Measurements from ENCODE around the gene ACTN4.

The ACTN4 gene

DNA sequence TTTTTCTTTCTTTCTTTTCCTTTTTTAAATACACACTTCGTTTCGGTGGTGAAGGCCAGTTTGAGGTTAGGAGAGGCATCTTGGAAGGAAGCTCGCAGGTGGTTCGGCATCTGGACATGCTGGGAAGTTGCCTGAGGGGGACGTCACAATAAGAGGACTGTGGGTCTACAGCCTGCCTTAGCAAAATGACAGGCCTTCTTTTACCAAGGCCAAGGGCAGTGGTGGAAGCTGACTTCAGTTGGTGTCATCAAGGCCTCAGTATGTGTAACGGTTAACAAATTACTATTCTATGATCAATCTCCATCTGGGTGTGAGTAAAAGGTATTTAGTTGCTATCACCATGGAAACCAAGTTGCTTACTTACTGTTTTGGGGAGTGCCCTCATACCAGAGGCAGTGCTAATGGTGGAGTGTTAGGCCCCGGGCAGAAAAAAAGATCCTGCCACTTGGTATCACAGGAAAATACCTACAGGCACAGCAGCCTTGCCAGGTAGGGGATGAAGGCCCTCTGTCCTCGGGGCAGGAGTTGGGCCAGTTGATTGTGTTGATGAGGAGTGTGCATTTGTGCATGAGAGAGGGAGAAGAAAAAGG is 10.3 kb downstream of the ACTN4 start:
- peak in 1 of 10 donors; percentile 29 for DNase-seq
- intact Hi-C loops (cut with DNase I): loop anchor here (5.0 kb wide), 1 partner anchor 40 kb away; no protein-coding TSS in a partner anchor

DNA sequence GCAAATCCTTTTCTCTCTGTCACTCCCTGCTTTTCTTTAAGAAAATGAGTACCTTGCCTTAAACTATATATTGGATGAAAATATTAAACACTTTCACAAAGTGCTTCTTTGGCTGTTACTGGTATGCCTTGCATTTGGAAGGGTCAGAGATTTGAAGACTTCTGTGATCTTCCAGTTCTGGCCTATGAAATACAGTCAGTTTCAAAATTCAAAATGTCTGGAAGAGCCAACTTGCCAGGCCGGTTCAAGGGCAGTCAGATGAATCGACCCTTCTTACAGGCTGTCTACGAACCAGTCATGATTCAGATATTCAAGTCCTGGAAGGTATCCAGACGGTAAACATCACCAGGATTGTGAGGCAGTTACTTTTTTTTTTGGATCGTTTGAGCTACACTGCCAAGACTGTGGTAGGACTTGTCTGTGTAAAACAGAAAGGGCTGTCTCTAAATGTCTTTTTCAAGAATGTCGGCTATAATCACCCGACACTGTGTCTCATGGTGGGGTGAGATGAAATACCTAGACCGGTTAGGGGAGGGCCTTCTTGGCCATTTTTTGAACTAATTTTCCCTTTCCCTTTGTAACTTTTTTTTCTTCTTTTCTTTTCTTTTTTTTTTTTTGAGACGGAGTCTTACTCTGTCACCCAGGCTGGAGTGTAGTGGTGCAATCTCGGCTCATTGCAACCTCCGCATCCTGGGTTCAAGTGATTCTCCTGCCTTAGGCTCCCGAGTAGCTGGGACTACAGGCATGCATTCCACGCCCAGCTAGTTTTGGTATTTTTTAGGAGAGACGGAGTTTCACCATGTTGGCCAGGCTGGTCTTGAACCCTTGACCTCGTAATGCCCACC is 11.2 kb downstream of the ACTN4 start:
- intact Hi-C loops (cut with DNase I): loop anchor here (5.0 kb wide), 1 partner anchor 39 kb away; no protein-coding TSS in a partner anchor
- peak in 2 of 10 donors; percentile 10 to 35 for DNase-seq

DNA sequence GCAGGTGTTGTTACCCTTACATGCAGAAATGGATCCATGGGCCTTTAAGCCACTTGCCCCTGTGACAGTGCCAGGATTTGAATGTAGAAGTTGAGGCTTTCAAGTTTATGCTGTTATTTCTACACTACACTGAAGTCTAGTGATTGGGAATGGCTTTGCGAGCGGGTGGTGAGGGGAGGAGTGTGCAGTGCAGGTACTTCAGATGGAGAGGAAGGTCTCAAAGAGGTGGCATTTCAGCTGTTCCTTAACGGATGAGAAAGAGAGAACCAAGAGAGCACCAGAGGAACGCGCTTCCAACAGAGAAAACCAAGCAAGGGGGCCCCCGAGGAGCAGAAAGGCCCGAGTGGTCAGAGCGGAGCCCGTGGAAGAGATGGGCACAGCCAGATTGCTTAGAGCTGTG is 13.3 kb downstream of the ACTN4 start:
- intact Hi-C loops (cut with DNase I): no loop called here

DNA sequence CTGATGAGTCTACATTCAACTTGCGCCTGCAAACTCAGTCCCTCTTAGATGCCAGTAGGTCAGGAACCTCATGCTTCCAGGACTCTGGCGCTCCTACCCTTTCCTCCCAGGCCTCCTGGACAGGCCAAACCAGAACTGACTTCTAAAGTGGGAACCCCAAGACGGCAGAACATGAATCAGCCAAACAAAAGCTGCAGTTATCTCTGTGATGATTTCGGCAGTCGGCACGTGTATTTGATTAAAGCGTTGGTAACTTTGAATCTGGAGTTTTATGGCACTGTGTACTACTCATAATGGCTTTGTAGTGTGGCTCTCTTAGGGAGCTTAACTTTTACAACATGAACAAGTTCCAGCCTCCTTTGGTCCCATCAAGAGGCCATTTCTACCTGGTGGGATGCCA is 13.7 kb downstream of the ACTN4 start:
- intact Hi-C loops (cut with DNase I): no loop called here
- no peak for DNase-seq

More for the DNA sequence above, 13.3 kb downstream of the ACTN4 start:
- peak in 2 of 10 donors; percentile 37 to 46 for DNase-seq

DNA sequence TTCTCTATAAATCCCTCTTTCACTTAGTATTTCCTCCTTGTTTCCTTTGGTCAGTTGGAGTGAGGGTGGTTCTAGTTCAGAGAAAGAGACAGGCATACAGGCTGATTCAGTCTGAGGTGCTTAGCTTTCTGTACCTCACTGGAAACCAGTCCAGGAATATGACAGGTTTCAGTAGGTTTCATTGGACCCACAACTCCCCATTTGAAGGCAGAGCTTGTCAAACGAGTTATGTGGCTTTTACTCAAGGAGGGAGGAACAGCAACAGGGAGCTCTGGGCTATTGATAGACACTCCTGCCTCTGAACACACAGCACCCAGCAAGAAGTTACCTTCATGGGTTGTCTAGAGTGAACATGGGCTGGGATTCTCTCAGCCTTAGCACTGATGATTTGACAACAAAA is 14.5 kb downstream of the ACTN4 start:
- DNase-seq: no peak
- intact Hi-C loops (cut with DNase I): no loop called here

DNA sequence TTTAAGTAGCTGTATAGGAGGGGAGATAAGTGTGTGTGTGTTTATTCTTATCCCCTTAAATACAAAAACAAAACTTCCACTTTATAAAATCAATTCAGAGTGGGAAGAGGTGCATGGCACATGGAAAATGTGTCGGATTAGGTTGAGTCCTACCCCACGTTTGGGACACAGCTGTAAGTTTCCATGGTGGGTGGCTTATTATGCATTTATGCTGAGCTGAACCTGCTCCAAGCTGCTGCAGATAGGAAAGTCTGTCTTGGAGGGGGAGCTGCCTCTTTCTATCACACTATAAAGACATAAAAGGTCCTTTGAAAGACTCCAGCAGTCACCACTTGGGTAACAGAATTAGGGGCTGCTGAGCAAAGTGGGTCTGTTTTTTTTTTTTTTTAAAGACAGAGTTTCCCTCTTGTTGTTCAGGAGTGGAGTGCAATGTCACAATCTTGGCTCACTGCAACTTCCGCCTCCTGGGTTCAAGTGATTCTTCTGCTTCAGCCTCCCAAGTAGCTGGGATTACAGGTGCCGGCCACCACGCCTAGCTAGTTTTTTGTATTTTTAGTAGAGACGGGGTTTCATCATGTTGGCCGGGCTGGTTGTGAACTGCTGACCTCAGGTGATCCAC is 15.2 kb downstream of the ACTN4 start:
- intact Hi-C loops (cut with DNase I): no loop called here
- DNase-seq: peak in 1 of 10 donors; percentile 48

DNA sequence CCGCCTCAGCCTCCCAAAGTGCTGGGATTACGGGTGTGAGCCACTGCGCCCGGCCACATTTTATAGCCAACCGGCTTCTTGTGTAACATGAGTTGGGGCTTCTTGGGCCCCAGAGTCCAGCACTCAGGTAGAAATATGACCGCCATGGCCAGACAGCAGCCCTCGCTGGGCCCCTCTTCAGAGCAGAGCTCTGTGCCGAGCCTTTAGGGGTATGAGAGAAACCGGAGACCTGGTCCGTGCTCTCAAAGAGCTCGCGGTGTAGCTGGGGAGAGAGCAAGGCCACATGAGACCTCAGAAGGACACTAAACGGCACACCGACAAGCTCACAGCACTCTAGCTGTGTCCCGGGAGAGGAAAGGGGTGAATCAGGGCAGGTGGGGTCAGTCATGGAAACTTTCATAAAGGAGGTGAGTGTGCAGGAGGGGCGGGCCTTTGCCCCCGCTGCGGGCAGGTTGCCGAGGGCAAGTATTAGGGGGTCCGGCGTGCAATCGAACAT is 15.8 kb downstream of the ACTN4 start:
- peak in 3 of 10 donors; percentile 54 to 70 (median 54) for DNase-seq
- intact Hi-C loops (cut with DNase I): no loop called here

DNA sequence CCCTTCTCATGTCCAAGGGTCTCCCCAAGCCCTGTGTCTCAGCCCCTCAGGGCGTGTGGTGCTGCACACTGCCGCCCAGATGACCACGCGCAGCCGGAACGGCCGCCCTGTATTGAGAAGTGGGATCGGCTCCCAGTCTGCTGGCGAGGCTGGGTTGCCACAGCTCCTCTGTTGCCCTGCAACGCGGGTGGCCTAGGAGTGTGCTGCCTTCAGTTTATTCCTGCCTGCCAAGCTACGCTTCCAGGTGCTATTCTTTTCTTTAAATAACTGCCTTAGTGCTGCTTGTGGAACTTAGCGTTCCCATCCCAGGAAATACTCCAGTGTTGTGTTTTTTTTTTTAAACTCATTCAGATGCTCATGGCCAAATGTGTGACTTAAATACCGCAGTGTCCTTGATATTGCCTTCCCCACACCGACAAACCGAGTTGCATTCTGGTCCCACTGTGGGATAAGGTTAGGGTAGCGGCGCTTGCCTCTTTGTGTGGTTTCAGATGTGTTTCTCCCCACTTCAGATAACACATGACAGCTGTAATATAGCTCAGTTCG is 16.6 kb downstream of the ACTN4 start:
- peak; percentile 54 to 96 (median 72) for DNase-seq
- intact Hi-C loops (cut with DNase I): no loop called here

DNA sequence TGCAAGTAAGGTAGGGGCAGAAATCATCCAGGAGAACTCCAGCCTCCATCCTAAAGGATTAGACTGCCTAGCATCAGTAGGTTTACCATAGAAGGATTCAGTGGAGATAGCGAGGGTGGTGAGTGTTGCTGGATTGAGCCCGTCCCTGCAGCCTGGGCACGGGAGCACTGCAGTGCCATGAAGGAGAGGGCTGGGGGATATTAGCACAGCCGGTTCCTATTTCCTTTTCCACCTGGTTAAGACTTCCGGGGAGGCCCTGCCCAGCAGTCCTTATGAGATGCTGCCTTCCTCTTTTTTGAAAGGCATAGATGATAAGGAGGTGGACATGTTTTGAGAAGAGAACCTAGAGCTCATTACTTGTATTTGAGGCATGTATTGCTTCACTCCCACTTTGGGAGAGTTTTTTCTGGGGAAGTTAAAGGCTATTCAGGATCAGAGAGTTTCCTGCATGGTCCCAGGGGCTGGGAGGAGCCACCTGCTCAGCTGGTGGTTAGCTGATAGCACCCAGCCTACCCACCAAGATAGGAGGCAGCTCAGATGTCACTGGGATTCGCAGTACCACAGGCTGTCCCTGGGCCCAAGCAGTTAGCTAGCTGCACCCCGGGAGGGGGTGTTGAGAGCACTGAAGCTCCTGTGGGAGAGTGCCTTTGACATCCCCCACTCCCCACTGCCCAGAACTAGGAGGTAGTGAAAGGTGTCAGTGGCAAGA is 17.2 kb downstream of the ACTN4 start:
- DNase-seq: peak in 2 of 10 donors; percentile 39 to 60
- intact Hi-C loops (cut with DNase I): no loop called here

DNA sequence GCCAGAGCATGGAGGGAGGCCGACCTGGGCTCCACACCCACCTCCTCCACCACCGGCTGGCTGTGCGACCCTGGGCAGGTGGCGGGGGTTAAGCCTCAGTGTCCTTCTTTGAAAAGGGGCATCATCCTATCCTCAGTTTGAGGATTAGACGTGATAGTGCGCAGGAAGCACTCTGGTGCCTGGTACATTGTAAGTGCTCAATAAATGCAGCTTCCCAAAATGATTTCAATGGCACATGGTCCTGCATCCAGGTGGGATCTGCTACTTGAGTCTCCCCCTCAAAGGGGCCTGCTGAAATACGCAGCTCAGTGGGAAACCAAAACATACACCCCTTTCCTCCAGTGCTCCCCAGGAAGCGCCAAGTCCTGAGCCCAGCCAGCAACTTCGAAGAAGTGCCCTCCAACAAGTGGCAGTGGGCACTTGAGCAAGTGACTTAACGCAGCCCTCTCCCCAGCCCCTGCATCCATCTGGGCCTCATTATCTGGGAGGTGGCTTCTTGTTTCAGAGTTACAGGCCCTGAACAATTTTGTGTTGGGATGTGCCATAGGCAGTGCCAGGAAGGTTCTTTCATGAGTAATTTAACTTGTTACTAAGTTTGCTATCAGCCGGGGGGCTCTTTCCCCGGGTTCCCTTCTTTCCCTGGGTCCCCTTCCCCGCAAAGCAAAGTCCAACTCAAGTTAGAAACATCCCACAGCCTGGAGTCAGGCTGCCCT is 17.9 kb downstream of the ACTN4 start:
- peak in 2 of 10 donors; percentile 16 to 29 for DNase-seq
- intact Hi-C loops (cut with DNase I): no loop called here

DNA sequence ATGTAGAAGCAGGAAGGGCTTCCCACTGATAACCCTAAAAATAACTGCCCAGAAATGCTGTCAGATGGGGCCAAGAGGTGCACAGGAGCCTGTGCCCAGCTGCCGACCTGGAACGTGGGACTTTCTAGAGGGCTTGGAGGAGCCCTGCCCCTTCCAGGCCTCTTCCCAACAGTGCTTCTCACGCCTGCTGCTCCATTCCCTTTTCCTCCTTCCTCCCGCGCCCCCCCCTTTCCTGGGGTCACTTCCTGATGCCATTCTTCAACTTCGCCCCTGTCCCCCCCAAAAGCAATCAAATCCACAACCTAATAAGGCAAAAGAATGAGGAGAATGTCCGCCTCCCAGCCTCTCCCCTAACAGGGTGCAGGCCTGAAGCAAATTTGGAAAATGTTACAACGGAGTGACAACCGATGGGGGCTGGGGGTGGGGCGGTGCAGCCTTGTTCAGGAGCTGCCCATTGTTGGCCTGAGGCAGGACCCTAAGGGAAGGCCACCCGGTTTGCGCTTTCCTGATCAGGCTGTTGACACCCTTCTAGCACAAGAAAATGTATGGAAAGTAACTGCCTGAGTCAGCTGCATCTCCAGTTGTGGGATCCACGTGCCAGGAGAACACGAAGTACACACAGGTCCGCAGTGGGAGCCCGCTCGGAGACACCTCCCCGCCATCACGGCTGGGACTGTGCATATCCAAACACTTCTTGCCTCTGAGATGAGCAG is 18.7 kb downstream of the ACTN4 start:
- peak in 3 of 10 donors; percentile 43 to 78 (median 76) for DNase-seq

DNA sequence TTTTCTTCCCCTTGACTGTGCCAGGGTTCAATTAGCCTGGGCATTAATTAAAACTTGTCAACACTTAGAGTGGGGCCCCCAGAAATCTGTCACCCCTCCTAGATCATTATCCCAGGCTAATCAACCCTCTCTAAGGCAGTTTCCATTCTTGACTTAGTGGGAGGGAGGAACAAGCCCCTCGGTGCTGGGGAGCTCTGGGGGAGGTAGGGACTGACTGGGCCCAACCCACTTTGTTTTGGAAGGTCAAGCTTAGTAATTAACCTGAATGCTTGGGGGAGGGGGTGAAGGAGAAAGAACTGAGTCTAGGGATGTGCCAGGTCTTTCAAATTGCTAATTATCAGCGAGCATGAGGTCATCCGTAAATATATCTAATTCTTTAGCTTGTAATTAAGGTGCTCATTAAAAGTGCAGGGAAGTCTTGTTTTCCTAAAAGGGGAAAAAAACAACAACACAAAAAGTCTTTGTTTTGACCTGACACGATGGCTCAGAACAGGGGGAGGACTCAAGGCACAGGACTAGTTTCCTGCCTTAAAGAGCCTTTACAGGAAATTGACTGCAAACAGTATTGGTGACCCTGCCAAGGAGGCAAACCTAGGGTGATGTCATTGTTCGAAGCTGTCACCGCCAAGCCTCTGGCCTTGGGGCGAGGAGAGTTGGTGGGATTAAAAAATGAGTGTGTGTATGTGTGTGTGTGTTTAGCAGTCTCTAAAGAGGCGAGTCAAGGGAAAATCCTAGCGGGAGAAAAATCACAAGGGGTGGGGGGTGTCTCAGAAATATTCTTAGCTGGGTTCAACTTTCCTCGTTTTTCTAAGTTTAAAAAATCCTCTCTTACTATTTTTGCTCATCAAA is 19.4 kb downstream of the ACTN4 start:
- DNase-seq: peak in 2 of 10 donors; percentile 11 to 35
- intact Hi-C loops (cut with DNase I): no loop called here

More for the DNA sequence above, 18.7 kb downstream of the ACTN4 start:
- intact Hi-C loops (cut with DNase I): no loop called here

DNA sequence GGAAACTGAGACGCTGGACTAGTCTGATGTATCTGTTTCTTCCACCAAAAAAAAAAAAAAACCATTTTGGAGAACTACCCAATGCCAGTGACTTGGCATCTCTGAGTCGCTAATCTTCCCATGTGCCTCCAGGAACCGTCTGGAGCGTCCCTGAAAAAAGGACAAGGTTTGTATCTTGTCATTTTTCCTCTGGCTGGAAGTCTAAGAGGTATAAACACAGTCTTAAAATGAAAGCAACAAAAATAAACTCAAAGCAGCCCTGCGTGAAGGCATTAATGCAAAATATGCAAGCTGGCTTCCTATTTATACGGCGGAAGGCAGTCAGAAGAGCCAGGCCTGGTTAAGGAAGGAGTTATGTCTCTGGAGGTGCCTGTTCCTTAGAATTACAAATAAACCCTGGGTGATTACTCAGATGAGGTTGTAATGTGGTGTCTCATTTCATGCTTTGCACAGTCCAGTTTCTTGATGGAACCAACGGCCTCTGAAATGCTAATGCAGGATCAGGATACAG is 20.3 kb downstream of the ACTN4 start:
- intact Hi-C loops (cut with DNase I): no loop called here
- DNase-seq: peak in 2 of 10 donors; percentile 21 to 56

DNA sequence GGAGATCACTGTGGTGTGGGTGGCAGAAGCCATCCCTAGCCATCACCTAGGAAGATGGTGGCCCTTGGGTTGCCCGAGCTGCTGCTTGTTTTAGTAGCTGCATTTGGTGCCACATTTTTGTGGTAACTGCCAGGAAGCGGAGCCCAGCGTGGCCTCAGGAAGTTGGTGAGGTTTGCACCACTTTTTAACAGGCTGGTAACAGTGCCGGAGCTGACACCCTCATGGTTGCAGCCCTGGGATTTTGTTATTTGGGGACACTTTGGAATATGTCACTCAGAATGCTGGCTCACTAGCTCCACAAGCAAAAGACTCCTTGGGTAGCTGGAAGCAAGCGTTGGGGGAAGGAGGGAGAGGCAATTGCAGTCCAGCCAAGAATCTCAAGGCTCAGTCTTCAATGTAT is 22.1 kb downstream of the ACTN4 start:
- intact Hi-C loops (cut with DNase I): no loop called here
- DNase-seq: peak in 1 of 10 donors; percentile 55

DNA sequence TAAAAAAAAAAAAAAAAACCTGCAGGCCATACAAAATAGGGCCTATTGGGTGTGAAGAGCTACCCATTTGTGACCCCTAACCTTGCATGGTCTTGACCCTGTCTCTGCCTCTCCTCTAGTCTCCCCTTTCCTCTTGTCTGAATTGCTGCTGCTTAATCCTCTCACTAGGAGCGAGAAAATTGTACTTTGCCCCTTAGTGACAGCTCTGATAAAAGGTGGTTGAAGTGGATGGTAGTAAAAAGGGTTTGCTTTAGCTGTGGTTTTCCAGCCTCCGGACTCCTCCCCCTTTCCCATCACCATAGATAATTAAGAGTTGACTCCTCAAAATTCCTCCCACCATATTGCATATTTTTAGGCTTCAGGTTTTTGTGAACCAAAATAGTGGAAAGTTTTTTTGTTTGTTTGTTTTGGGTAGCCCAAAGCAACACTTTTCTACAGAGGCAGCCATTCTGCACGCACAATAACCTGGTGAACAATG is 23.5 kb downstream of the ACTN4 start:
- intact Hi-C loops (cut with DNase I): no loop called here
- DNase-seq: peak in 2 of 10 donors; percentile 3 to 5

DNA sequence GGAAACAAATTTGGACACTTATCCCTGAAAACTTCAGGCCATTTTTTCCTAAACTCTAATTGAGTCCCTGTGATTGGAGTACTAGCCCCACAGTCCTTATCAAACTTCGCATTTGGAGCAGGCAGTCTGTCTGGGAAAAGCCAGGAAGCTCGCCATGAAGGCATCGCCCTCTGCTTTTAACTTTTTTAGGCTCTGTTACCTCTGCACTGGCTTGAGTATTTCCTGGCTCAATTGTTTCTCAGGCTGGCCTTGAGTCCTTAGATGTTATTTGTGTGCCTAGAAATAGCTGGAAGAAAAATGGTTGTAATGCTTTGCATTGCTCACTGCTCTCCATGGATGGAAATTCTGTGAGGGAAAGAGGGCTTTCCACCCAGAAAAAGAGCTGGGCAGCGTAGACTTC is 24.2 kb downstream of the ACTN4 start:
- peak in 1 of 10 donors; percentile 18 for DNase-seq
- intact Hi-C loops (cut with DNase I): no loop called here

DNA sequence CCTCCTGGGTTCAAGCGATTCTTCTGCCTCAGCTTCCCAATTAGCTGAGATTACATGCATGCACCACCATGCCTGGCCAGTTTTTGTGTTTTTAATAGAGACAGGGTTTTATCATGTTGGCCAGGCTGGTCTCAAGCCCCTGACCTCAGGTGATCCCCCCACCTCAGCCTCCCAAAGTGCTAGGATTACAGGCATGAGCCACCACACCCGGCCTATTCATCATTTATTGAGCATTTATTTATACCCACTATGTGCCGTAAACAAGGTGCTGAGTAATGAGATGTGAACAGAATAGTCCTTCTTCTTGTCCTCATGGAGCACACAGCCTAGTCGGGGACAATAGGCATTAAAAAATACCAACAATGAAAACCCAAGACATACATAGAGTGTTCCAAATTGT is 25.6 kb downstream of the ACTN4 start:
- intact Hi-C loops (cut with DNase I): no loop called here
- DNase-seq: peak in 1 of 10 donors; percentile 4

All from posterior cingulate gyrus (tissue), 11 donors.